HCT116 (cell line): ENCODE measurements around the gene MYADM. TPM values are rescaled to one million over a fixed set of nuclear protein-coding genes. Genes with fewer than 3 reads are reported as not detected.

Source experiments
- ATAC-seq: fragments of 200-7000 bp; cut with Tn5 transposase; 2 replicates; pipeline ENCODE4 v1.9.1; 2020; ENCODE audit warnings: mild to moderate bottlenecking, moderate library complexity
- BruUV-seq: library from RNA; stranded (reverse); fragments of 400-500 nt; replicated peaks from 2 replicates; lab custom pipeline; 2021; lab: Mats Ljungman, UMichigan
- CTCF ChIA-PET: fragments of 300-600 bp; sonication (Branson Sonifier 250); formaldehyde crosslinking; loops from one replicate; lab custom pipeline; 2021; ENCODE audit warnings: antibody characterized with exemption; lab: Charles Lee
- POLR2A ChIA-PET: fragments of 300-600, 350-600 bp; sonication (Branson Sonifier 250); formaldehyde crosslinking; loops from one replicate; lab custom pipeline; 2021; ENCODE audit warnings: antibody characterized with exemption; lab: Charles Lee
- RAD21 ChIA-PET, 2 experiments: fragments of 300-600 bp; sonication (Branson Sonifier 250); formaldehyde crosslinking; loops; one replicate each; lab custom pipeline; 2023; ENCODE audit warnings: low total read pairs in 2 of 2; ENCODE audit not compliant: uncharacterized antibody in 2 of 2, unreplicated experiment in 2 of 2, low non-redundant PET in 1 of 2; lab: Charles Lee
- DNase-seq: peaks from one replicate; pipeline ENCODE4 v3.0.0-alpha.2; 2010; ENCODE audit warnings: low read depth, low spot score
- H2AFZ ChIP-seq: fragments of 200-600 bp; shearing (Covaris generic), sonication (generic); 2 replicates; pipeline ENCODE4 v1.6.1; 2017; ENCODE audit warnings: low read depth, mixed run types, mixed read lengths, antibody characterized with exemption, low read length; ENCODE audit not compliant: poor library complexity, severe bottlenecking
- H3K27ac ChIP-seq: 2 replicates; pipeline ENCODE4 v1.5.1; 2012; ENCODE audit warnings: low read depth, low read length
- H3K27me3 ChIP-seq: fragments of 200-600 bp; sonication (generic); 2 replicates; pipeline ENCODE4 v1.6.1; 2016; ENCODE audit warnings: mixed run types, low read length, mixed read lengths; ENCODE audit not compliant: insufficient read depth
- H3K36me3 ChIP-seq, 2 experiments: fragments of 200-500 bp in 1 of 2; fragments of 200-600 bp in 1 of 2; sonication (Bioruptor generic) in 1 of 2; sonication (generic) in 1 of 2; 2 replicates each; pipeline versions ENCODE4 v1.5.1 to v1.6.1; 2014 to 2016; ENCODE audit warnings: low read length in 2 of 2, inconsistent platforms in 1 of 2, mixed read lengths in 1 of 2, mixed run types in 1 of 2; ENCODE audit not compliant: insufficient read depth in 2 of 2, control insufficient read depth in 1 of 2
- H3K4me1 ChIP-seq, 2 experiments: fragments of 200-600 bp in 1 of 2; sonication (generic) in 1 of 2; 2 replicates each; pipeline versions ENCODE4 v1.5.1 to v1.6.1; 2012 to 2017; ENCODE audit warnings: low read length in 2 of 2, inconsistent platforms in 1 of 2, mild to moderate bottlenecking in 1 of 2, mixed read lengths in 1 of 2, mixed run types in 1 of 2, moderate library complexity in 1 of 2; ENCODE audit not compliant: insufficient read depth in 2 of 2, control insufficient read depth in 1 of 2
- H3K4me2 ChIP-seq: fragments of 200-600 bp; sonication (generic); 2 replicates; pipeline ENCODE4 v1.6.1; 2017; ENCODE audit warnings: mixed run types, low read length, mixed read lengths
- H3K4me3 ChIP-seq, 2 experiments: fragments of 200-600 bp in 1 of 2; sonication (generic) in 1 of 2; replicated peaks in 1 of 2; 2 replicates each; pipeline ENCODE4 v1.5.1; 2011 to 2016; ENCODE audit warnings: low read length in 2 of 2, control low read depth in 1 of 2, low read depth in 1 of 2, mild to moderate bottlenecking in 1 of 2, mixed read lengths in 1 of 2, mixed run types in 1 of 2
- H3K79me2 ChIP-seq: fragments of 200-600 bp; sonication (generic); 2 replicates; pipeline ENCODE4 v1.6.1; 2017; ENCODE audit warnings: mild to moderate bottlenecking, mixed run types, low read length, moderate library complexity, mixed read lengths; ENCODE audit not compliant: insufficient read depth
- H3K9ac ChIP-seq: fragments of 200-600 bp; sonication (generic); 2 replicates; pipeline ENCODE4 v1.6.1; 2016; ENCODE audit warnings: low read length, mixed read lengths
- H3K9me2 ChIP-seq: fragments of 200-600 bp; sonication (generic), shearing (Covaris generic); 2 replicates; pipeline ENCODE4 v1.6.1; 2017; ENCODE audit warnings: mixed run types, mild to moderate bottlenecking, moderate library complexity; ENCODE audit not compliant: insufficient read depth
- H3K9me3 ChIP-seq, 2 experiments: fragments of 200-500 bp in 1 of 2; fragments of 200-600 bp in 1 of 2; sonication (Bioruptor generic) in 1 of 2; sonication (generic) in 1 of 2; 2 replicates each; pipeline ENCODE4 v1.6.1; 2014 to 2017; ENCODE audit warnings: low read length in 2 of 2, mixed read lengths in 2 of 2, inconsistent platforms in 1 of 2, low read depth in 1 of 2, mild to moderate bottlenecking in 1 of 2, mixed run types in 1 of 2, moderate library complexity in 1 of 2; ENCODE audit not compliant: control insufficient read depth in 1 of 2, insufficient read depth in 1 of 2
- H4K20me1 ChIP-seq: fragments of 200-600 bp; sonication (generic), shearing (Covaris generic); 2 replicates; pipeline ENCODE4 v1.6.1; 2017; ENCODE audit warnings: mixed run types, mild to moderate bottlenecking, moderate library complexity; ENCODE audit not compliant: insufficient read depth
- CBX3 ChIP-seq: IDR thresholded peaks from 2 replicates; pipeline ENCODE4 v1.6.1; 2012; ENCODE audit warnings: low read depth
- EZH2 ChIP-seq: fragments of 200-600 bp; sonication (generic); IDR thresholded peaks from 2 replicates; pipeline ENCODE4 v1.6.1; 2017; ENCODE audit warnings: antibody characterized with exemption, mixed run types
- EZH2phosphoT487 ChIP-seq: fragments of 200-600 bp; IDR thresholded peaks from 2 replicates; pipeline ENCODE4 v1.6.1; 2018; ENCODE audit warnings: antibody characterized with exemption, borderline replicate concordance
- FOSL1 ChIP-seq: IDR thresholded peaks from 2 replicates; pipeline ENCODE4 v1.6.1; 2012; ENCODE audit warnings: low read depth
- SRF ChIP-seq: IDR thresholded peaks from 2 replicates; pipeline ENCODE4 v1.6.1; 2012; ENCODE audit warnings: low read depth
- TCF7L2 ChIP-seq: IDR thresholded peaks from 2 replicates; pipeline ENCODE4 v1.7.0; 2011; ENCODE audit warnings: borderline replicate concordance, inconsistent platforms; ENCODE audit not compliant: insufficient read depth, insufficient read length; ENCODE audit errors: extremely low read depth
- ZNF274 ChIP-seq: fragments of 200-500 bp; sonication (Bioruptor generic); IDR thresholded peaks from 2 replicates; pipeline ENCODE4 v1.6.1; 2014; ENCODE audit warnings: mild to moderate bottlenecking, low read depth, low read length, inconsistent platforms
- intact Hi-C: fragments of 100-400 bp; cut with micrococcal nuclease; formaldehyde crosslinking; loops from 2 replicates; pipeline ENCODE4 v1.10.0; 2022
- total RNA-seq: library from RNA; stranded (reverse); gene quantifications from one replicate; pipeline ENCODE4 v1.2.1, GENCODE V29; 2021; ENCODE audit not compliant: unreplicated experiment
- TF ChIP-seq, protein P1 (sequence below): IDR thresholded peaks from 2 replicates; pipeline ENCODE4 v1.6.1; 2011; ENCODE audit warnings: mild to moderate bottlenecking, low read length, moderate library complexity; ENCODE audit not compliant: insufficient replicate concordance; ENCODE audit errors: extremely low read depth
- TF ChIP-seq, protein P2 (sequence below): IDR thresholded peaks from 2 replicates; pipeline ENCODE4 v1.6.1; 2012

MYADM gene
- total RNA-seq, 1 experiment from 2014 or later: 79.6 TPM

DNA sequence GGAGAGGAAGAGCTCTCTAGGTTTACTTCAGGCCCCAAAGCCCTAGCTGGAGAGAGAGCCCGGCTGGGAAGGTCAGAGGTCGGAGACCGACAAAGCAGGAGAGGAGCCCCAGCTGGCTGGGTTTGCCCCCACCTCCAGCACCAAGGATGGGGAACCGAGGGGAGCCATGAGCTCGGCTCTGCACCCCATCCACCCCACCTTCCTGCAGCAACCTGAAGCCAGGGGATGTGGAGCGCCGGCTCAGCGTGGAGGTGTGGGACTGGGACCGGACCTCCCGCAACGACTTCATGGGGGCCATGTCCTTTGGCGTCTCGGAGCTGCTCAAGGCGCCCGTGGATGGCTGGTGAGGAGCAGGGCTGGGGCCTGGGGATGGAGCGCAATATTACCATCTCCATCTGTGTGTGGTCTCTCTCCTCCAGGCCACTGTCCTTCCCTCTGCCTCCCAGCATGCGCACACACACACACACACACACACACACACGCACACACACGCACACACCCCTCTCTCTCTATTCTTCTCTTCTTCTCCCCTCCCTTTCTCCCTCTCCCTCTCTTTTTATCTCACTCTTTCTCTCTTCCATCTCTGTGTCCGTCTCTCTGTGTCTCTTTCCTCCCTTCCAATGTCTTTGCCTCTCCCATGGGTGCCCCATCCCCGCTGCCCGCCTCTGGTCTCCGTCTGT lies 24.8 kb downstream of the MYADM start:
- Histone ChIP-seq H3K9me2 (no peaks in the 10 kb centered on the region), H2AFZ (no peak overlapping the region), H3K27me3 (no peaks in the 10 kb centered on the region), H3K27ac (no peak overlapping the region), H3K79me2 (no peaks in the 10 kb centered on the region), H3K9me3 (no peaks in the 10 kb centered on the region), H3K36me3 (no peaks in the 10 kb centered on the region), H3K4me3 (no peak overlapping the region), H3K4me1 (peaks cover 7 to 20% of the 10 kb centered on the region in 2 experiments; a peak in 3 of 4 replicates), H3K4me2 (no peak overlapping the region), H3K9ac (no peak overlapping the region)
- ChIA-PET POLR2A (no interaction called here), RAD21 (no interaction called here), CTCF (no interaction called here)
- intact Hi-C loops: no loop called here
- no peak for ATAC-seq
- DNase-seq: no peak
- TF ChIP-seq EZH2phosphoT487 (no peak), EZH2 (no peak), CBX3 (no peak), ZNF274 (no peak), TCF7L2 (no peak), FOSL1 (no peak), SRF (no peak)
- TF ChIP-seq, protein P1, sequence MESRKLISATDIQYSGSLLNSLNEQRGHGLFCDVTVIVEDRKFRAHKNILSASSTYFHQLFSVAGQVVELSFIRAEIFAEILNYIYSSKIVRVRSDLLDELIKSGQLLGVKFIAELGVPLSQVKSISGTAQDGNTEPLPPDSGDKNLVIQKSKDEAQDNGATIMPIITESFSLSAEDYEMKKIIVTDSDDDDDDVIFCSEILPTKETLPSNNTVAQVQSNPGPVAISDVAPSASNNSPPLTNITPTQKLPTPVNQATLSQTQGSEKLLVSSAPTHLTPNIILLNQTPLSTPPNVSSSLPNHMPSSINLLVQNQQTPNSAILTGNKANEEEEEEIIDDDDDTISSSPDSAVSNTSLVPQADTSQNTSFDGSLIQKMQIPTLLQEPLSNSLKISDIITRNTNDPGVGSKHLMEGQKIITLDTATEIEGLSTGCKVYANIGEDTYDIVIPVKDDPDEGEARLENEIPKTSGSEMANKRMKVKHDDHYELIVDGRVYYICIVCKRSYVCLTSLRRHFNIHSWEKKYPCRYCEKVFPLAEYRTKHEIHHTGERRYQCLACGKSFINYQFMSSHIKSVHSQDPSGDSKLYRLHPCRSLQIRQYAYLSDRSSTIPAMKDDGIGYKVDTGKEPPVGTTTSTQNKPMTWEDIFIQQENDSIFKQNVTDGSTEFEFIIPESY: no peak
- TF ChIP-seq, protein P2, sequence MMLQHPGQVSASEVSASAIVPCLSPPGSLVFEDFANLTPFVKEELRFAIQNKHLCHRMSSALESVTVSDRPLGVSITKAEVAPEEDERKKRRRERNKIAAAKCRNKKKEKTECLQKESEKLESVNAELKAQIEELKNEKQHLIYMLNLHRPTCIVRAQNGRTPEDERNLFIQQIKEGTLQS: no peak
- TF ChIP-seq, all 23 proteins: peak for 0
- BruUV-seq: no TSS peak
- no peaks in the 10 kb centered on the region for H4K20me1 ChIP-seq
